Neural crest cell (in vitro differentiated cells): Measurements from ENCODE around the gene DDX10. TPM values are rescaled to one million over a fixed set of nuclear protein-coding genes. Genes with fewer than 3 reads are reported as not detected.

Source experiments
- DNase-seq: peaks from one replicate; pipeline ENCODE4 v3.0.0; 2021; ENCODE audit warnings: low read depth, mixed read lengths, low spot score
- H3K27ac Mint-ChIP-seq: one replicate; pipeline ENCODE4 v1.8.0; 2021; ENCODE audit warnings: mild to moderate bottlenecking, mixed read lengths; ENCODE audit not compliant: unreplicated experiment
- H3K27me3 Mint-ChIP-seq: 2 replicates; pipeline ENCODE4 v1.8.0; 2021; ENCODE audit warnings: low read depth, mild to moderate bottlenecking, mixed read lengths
- H3K36me3 Mint-ChIP-seq: 2 replicates; pipeline ENCODE4 v1.8.0; 2021; ENCODE audit warnings: low read depth, mild to moderate bottlenecking, mixed read lengths
- H3K4me1 Mint-ChIP-seq: 2 replicates; pipeline ENCODE4 v1.8.0; 2021; ENCODE audit warnings: mixed read lengths
- H3K4me3 Mint-ChIP-seq: one replicate; pipeline ENCODE4 v1.8.0; 2021; ENCODE audit warnings: mild to moderate bottlenecking, mixed read lengths
- H3K9me3 Mint-ChIP-seq: 2 replicates; pipeline ENCODE4 v1.8.0; 2021; ENCODE audit warnings: mixed read lengths
- CTCF ChIP-seq: fragments of 200-600 bp; sonication (generic); conservative IDR thresholded peaks from 2 replicates; pipeline ENCODE4 v1.5.0; 2021; ENCODE audit warnings: antibody characterized with exemption, mild to moderate bottlenecking
- total RNA-seq: library from RNA; stranded (reverse); gene quantifications from 2 replicates; pipeline ENCODE4 v1.2.1, GENCODE V29; 2021

DDX10 gene
- total RNA-seq, 1 donor from 2014 or later, result 38.5 TPM

DNA sequence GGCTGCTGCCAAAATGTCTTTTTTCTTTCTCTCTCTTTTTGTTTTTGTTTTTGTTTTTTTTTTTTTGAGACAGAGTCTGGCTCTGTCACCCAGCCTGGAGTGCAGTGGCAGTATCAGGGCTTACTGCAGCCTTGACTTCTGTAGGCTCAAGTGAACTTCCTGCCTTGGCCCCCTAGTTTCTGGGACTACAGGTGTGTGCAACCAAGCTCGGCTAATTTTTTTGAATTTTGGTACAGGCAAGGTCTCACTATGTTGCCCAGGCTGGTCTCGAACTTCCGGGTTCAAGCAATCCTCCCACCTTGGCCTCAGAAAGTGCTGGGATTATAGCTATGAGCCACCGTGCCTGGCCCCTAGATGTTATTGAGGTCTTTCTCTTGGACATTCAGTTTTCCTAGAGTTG lies 2.2 kb upstream of the DDX10 start:
- Mint-ChIP-seq H3K4me3 (peak overlapping the region; percentile 20), H3K9me3 (no peaks in the 10 kb centered on the region), H3K27ac (no peak overlapping the region), H3K4me1 (peaks cover 29% of the 10 kb centered on the region), H3K36me3 (no peaks in the 10 kb centered on the region), H3K27me3 (peaks cover 5% of the 10 kb centered on the region)
- no peak for TF ChIP-seq CTCF
- no peak for DNase-seq

- H3K4me3 Mint-ChIP-seq, result peak overlapping the region; percentile 20
- H3K36me3 Mint-ChIP-seq, result no peaks in the 10 kb centered on the region
- H3K4me1 Mint-ChIP-seq, result peaks cover 33% of the 10 kb centered on the region
- DNase-seq, result no peak
- no peaks in the 10 kb centered on the region for H3K9me3 Mint-ChIP-seq
- no peak overlapping the region for H3K27ac Mint-ChIP-seq
- TF ChIP-seq CTCF, result no peak
- peaks cover 4% of the 10 kb centered on the region for H3K27me3 Mint-ChIP-seq
Measured at GRCh38 chr11:108663154-108663877, 1.6 kb upstream of the DDX10 start.

- Mint-ChIP-seq H3K9me3 (no peaks in the 10 kb centered on the region), H3K4me3 (peak overlapping the region; percentile 100), H3K36me3 (peaks cover 3% of the 10 kb centered on the region), H3K27me3 (no peaks in the 10 kb centered on the region), H3K27ac (no peak overlapping the region), H3K4me1 (peaks cover 33% of the 10 kb centered on the region)
- TF ChIP-seq CTCF, result no peak
- no peak for DNase-seq
Measured at GRCh38 chr11:108666373-108666772, 1.5 kb downstream of the DDX10 start.

- Mint-ChIP-seq H3K4me1 (peaks cover 36% of the 10 kb centered on the region), H3K36me3 (peaks cover 3% of the 10 kb centered on the region), H3K27ac (no peak overlapping the region), H3K9me3 (no peaks in the 10 kb centered on the region), H3K4me3 (no peak overlapping the region), H3K27me3 (no peaks in the 10 kb centered on the region)
- TF ChIP-seq CTCF, result no peak
- DNase-seq, result no peak
Measured at GRCh38 chr11:108669286-108669685, 4.4 kb downstream of the DDX10 start.

DNA sequence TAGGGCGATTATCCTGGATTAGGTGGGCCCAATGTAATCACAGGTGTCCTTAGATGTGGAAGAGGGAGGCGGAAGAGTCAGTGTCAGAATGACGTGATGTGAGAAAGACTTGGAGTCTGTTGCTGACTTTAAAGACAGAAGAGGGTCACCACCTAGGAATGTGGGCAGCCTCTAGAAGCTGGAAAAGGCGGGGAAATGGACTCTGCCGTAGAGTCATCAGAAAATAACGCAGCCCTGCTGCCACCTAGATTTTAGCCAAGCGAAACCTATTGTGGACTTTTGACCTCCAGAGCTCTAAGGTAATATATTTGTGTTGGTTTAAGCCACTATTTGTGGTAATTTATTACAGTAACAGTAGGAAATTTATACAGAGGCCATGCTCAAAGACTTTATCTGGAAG lies 4.8 kb downstream of the DDX10 start:
- Mint-ChIP-seq H3K27ac (no peak overlapping the region), H3K36me3 (peaks cover 3% of the 10 kb centered on the region), H3K4me1 (peaks cover 32% of the 10 kb centered on the region), H3K9me3 (no peaks in the 10 kb centered on the region), H3K4me3 (no peak overlapping the region), H3K27me3 (no peaks in the 10 kb centered on the region)
- no peak for DNase-seq
- no peak for TF ChIP-seq CTCF
